AG08396 (cell line): ENCODE measurements around the gene TGM3.

Source experiments
- DNase-seq: peaks from one replicate; pipeline ENCODE4 v3.0.0; 2012; ENCODE audit warnings: low spot score, mixed read lengths

TGM3 gene

GRCh38 chr20:2285193-2285592 lies 10.6 kb upstream of the TGM3 start:
- no peak for DNase-seq

- no peak for DNase-seq
These were observed 10.2 kb upstream of the TGM3 start for GRCh38 chr20:2285613-2286012.

GRCh38 chr20:2287504-2287903 lies 8.3 kb upstream of the TGM3 start:
- DNase-seq, result no peak

GRCh38 chr20:2289475-2289874 lies 6.3 kb upstream of the TGM3 start:
- DNase-seq, result no peak

- no peak for DNase-seq
These were observed 5.3 kb upstream of the TGM3 start for GRCh38 chr20:2290486-2290885.

GRCh38 chr20:2292416-2293110 lies 3.2 kb upstream of the TGM3 start:
- no peak for DNase-seq

GRCh38 chr20:2293486-2293885 lies 2.3 kb upstream of the TGM3 start:
- no peak for DNase-seq

GRCh38 chr20:2293971-2294370 lies 1.8 kb upstream of the TGM3 start:
- no peak for DNase-seq

- DNase-seq, result no peak
These were observed 515 bp upstream of the TGM3 start for GRCh38 chr20:2295286-2295685.

- no peak for DNase-seq
These were observed 939 bp downstream of the TGM3 start for GRCh38 chr20:2296524-2297356.

GRCh38 chr20:2297357-2297728 lies 1.5 kb downstream of the TGM3 start:
- DNase-seq, result no peak

GRCh38 chr20:2298116-2298515 lies 2.3 kb downstream of the TGM3 start:
- no peak for DNase-seq

GRCh38 chr20:2298701-2299100 lies 2.9 kb downstream of the TGM3 start:
- DNase-seq, result no peak

GRCh38 chr20:2299301-2299700 lies 3.5 kb downstream of the TGM3 start:
- DNase-seq, result no peak

GRCh38 chr20:2300002-2300401 lies 4.2 kb downstream of the TGM3 start:
- DNase-seq, result no peak

- no peak for DNase-seq
These were observed 4.6 kb downstream of the TGM3 start for GRCh38 chr20:2300420-2300819.

GRCh38 chr20:2301164-2301622 lies 5.4 kb downstream of the TGM3 start:
- DNase-seq, result no peak

GRCh38 chr20:2302384-2303060 lies 6.7 kb downstream of the TGM3 start:
- no peak for DNase-seq

GRCh38 chr20:2303673-2304072 lies 7.9 kb downstream of the TGM3 start:
- no peak for DNase-seq

- no peak for DNase-seq
These were observed 8.4 kb downstream of the TGM3 start for GRCh38 chr20:2304180-2304579.

- DNase-seq, result no peak
These were observed 9.2 kb downstream of the TGM3 start for GRCh38 chr20:2305029-2305428.

GRCh38 chr20:2305479-2305878 lies 9.7 kb downstream of the TGM3 start:
- no peak for DNase-seq

- no peak for DNase-seq
These were observed 10.1 kb downstream of the TGM3 start for GRCh38 chr20:2305946-2306345.
